SK-N-MC (cell line): ENCODE results near the gene GOLGA6D.
"Not testable (repeated sequence)": the region's sequence is repeated elsewhere in the genome, so short reads cannot be mapped to it uniquely, and the experiment has no call there.

Source experiments
- DNase-seq: peaks from one replicate; pipeline ENCODE4 v3.0.0-alpha.2; 2011; ENCODE audit warnings: low read depth, low spot score
- H3K27ac ChIP-seq: fragments of 200-600 bp; sonication (generic); 2 replicates; pipeline ENCODE4 v1.5.1; 2016; ENCODE audit warnings: mixed run types
- H3K36me3 ChIP-seq: fragments of 200-600 bp; sonication (generic); 2 replicates; pipeline ENCODE4 v1.6.1; 2017; ENCODE audit warnings: antibody characterized with exemption, low read length, mixed read lengths; ENCODE audit not compliant: insufficient read depth
- H3K4me3 ChIP-seq: fragments of 200-600 bp; sonication (generic); 2 replicates; pipeline ENCODE4 v1.5.1; 2016
- H3K9ac ChIP-seq: fragments of 200-600 bp; sonication (generic); 2 replicates; pipeline ENCODE4 v1.8.0; 2017; ENCODE audit warnings: mixed run types, mixed read lengths; ENCODE audit not compliant: insufficient read length
- H3K9me3 ChIP-seq: fragments of 200-600 bp; sonication (generic); 2 replicates; pipeline ENCODE4 v1.6.1; 2017; ENCODE audit warnings: low read depth, mild to moderate bottlenecking, antibody characterized with exemption, low read length, moderate library complexity, mixed read lengths
- EZH2 ChIP-seq: fragments of 200-600 bp; sonication (generic); IDR thresholded peaks from one replicate; pipeline ENCODE4 v1.6.1; 2017; ENCODE audit warnings: antibody characterized with exemption
- FOXP2 ChIP-seq: optimal IDR thresholded peaks from 2 replicates; pipeline ENCODE3; 2011; ENCODE audit warnings: mild to moderate bottlenecking, moderate library complexity; ENCODE audit not compliant: insufficient read depth; ENCODE audit errors: extremely low read length, control extremely low read depth
- POLR2AphosphoS5 ChIP-seq: IDR thresholded peaks from 2 replicates; pipeline ENCODE4 v1.6.1; 2012; ENCODE audit warnings: mild to moderate bottlenecking, low read depth, low read length, borderline replicate concordance

GOLGA6D gene, protein sequence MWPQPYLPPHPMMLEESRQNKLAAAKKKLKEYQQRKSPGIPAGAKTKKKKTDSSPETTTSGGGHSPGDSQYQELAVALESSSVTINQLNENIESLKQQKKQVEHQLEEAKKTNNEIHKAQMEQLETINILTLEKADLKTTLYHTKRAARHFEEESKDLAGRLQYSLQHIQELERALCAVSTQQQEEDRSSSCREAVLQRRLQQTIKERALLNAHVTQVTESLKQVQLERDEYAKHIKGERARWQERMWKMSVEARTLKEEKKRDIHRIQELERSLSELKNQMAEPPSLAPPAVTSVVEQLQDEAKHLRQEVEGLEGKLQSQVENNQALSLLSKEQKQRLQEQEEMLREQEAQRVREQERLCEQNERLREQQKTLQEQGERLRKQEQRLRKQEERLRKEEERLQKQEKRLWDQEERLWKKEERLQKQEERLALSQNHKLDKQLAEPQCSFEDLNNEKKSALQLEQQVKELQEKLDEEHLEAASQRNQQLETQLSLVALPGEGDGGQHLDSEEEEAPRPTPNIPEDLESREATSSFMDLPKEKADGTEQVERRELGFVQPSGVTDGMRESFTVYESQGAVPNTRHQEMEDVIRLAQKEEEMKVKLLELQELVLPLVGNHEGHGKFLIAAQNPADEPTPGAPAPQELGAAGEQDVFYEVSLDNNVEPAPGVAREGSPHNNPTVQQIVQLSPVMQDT

DNA sequence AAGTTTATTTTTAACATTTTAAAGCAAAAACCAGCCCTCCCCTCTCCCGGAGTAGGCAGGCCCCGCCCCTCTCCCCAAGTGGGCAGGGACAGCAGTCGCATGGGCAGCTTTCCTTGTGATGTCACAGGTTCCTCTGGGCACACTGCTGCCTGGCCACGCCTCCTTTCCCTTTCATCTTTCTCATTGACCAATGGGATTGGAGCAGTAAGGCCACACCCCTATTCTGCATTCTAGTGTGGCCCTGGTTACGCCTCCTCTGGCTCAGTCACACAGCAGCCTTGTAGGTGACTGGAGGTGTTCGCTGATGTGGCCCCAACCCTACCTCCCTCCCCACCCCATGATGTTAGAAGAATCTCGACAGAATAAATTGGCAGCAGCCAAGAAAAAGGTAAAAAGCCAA, at the start of gene GOLGA6D:
Gene GOLGA6D (plus strand): TSS at position 264 of the 400 bp plus-strand sequence. CDS start 41 bp downstream, at position 305.
- H3K36me3 ChIP-seq, DNase-seq, H3K9ac ChIP-seq, H3K9me3 ChIP-seq, H3K4me3 ChIP-seq, H3K27ac ChIP-seq: not testable (repeated sequence)

- H3K9ac ChIP-seq, result no peak overlapping the region
- H3K27ac ChIP-seq, result no peak overlapping the region
- no peaks in the 10 kb centered on the region for H3K9me3 ChIP-seq
- H3K4me3 ChIP-seq, result no peak overlapping the region
- TF ChIP-seq EZH2 (no peak), FOXP2 (no peak), POLR2AphosphoS5 (no peak)
- no peaks in the 10 kb centered on the region for H3K36me3 ChIP-seq
- DNase-seq, result no peak
These were observed 49.0 kb upstream of the GOLGA6D start for GRCh38 chr15:75233504-75234190.

- H3K4me3 ChIP-seq, result no peak overlapping the region
These were observed 48.3 kb upstream of the GOLGA6D start for GRCh38 chr15:75234191-75234810.

GRCh38 chr15:75235051-75235673, 47.5 kb upstream of the GOLGA6D start:
- Histone ChIP-seq H3K4me3 (no peak overlapping the region), H3K9me3 (no peaks in the 10 kb centered on the region), H3K27ac (no peak overlapping the region), H3K36me3 (no peaks in the 10 kb centered on the region), H3K9ac (no peak overlapping the region)
- no peak for TF ChIP-seq POLR2AphosphoS5
- TF ChIP-seq EZH2, result no peak
- TF ChIP-seq FOXP2, result no peak
- no peak for DNase-seq

More at GRCh38 chr15:75234191-75234810, 48.3 kb upstream of the GOLGA6D start:
- Histone ChIP-seq H3K27ac (no peak overlapping the region), H3K9me3 (no peaks in the 10 kb centered on the region), H3K9ac (no peak overlapping the region), H3K36me3 (no peaks in the 10 kb centered on the region)
- no peak for TF ChIP-seq POLR2AphosphoS5
- no peak for TF ChIP-seq FOXP2
- no peak for TF ChIP-seq EZH2
- DNase-seq, result no peak

DNA sequence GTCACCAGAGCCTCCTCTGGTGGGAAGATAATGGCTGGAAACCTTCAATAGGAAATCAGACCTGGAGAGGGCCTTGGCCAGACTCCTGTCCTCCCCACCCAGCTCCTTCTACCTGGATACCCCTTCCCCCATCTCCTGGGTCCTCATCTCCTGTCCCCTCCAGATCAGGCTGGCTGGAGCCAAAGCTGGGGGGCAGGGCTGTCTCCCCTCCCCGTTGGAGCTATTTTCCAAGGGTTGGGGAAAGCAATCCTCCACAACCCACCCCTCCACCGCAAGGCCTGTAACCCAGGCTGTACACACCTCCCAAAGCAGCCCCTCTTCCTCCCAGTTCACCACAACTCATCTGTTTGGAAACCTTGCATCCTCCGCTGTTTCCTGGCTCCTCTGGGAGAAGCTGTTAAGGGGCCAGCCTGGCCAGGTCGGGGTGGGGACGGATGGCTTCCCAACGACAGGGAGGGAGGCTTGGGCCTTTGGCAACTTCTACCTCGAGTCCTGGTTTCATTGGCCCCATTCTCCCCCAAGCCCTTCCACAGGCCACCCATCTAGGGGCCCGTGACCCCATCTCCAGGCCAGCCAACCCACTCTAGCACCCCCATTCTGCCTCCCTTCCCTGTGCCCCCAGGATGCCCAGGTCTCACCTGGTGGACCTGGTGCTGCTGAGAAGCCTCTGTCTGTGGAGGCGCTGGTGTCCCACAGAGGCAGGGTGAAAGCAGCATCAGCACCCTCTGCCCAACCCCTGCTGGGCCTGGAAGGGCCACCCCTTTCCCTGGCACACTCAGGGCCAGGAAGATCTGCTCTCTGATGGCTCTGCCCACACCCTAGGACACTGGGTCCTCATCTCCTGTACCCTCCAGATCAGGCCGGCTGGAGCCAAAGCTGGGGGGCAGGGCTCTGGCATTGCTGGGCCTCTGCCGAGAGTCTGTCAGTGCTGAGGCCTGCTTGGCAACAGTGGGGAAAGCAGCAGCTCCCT, 46.6 kb upstream of the GOLGA6D start:
- H3K9me3 ChIP-seq, result no peaks in the 10 kb centered on the region
- no peak overlapping the region for H3K9ac ChIP-seq
- DNase-seq, result no peak
- no peak overlapping the region for H3K4me3 ChIP-seq
- H3K36me3 ChIP-seq, result no peaks in the 10 kb centered on the region
- TF ChIP-seq EZH2 (no peak), POLR2AphosphoS5 (no peak), FOXP2 (no peak)
- H3K27ac ChIP-seq, result no peak overlapping the region

GRCh38 chr15:75237316-75237982, 45.2 kb upstream of the GOLGA6D start:
- TF ChIP-seq POLR2AphosphoS5 (no peak), EZH2 (no peak), FOXP2 (no peak)
- Histone ChIP-seq H3K9ac (no peak overlapping the region), H3K27ac (no peak overlapping the region), H3K9me3 (no peaks in the 10 kb centered on the region), H3K36me3 (no peaks in the 10 kb centered on the region), H3K4me3 (no peak overlapping the region)
- DNase-seq, result no peak

DNA sequence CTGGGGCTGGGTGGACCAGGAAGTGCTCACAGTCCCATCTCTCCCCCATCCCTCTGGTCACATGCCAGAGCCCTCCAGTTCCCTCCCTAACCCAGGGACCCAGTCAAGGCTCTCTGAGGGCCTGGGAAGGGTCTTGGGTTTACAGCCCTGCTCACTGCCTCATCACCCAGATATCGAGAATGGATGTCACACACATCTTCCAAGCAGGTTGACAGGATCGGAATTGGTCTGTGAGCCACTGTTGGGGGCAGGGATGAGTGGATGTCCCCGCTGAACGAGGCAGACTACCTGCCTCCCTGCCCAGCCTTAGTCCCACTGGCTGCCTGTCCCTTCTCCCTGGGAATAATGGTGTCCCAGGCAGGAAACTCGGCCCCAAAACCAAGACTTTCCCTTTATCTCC, 44.5 kb upstream of the GOLGA6D start:
- H3K9me3 ChIP-seq, result no peaks in the 10 kb centered on the region

DNA sequence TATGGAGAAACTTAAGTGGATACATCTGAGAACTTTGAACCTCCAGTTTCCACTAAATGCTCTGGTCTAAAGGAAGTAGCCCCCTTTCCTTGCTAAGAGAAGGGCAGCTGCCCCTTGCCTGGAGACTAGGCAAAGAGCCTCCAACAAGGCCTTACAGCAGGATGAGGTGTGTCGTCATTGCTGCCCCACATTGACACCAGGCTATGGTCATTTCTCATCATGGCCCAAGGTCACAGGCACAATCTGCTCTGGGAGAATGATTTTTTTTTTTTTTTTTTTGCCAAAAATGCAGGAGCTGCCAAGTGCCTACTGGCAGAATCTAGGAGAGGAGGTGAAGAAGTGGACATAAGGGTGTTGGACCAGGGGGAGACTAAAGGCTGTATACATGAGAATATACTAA, 36.9 kb upstream of the GOLGA6D start:
- not testable (repeated sequence) for H3K36me3 ChIP-seq, H3K9me3 ChIP-seq, DNase-seq, H3K9ac ChIP-seq, H3K4me3 ChIP-seq, H3K27ac ChIP-seq

More for the DNA sequence above, 44.5 kb upstream of the GOLGA6D start:
- H3K4me3 ChIP-seq, result no peak overlapping the region
- no peak for DNase-seq
- H3K36me3 ChIP-seq, result no peaks in the 10 kb centered on the region
- H3K9ac ChIP-seq, result no peak overlapping the region
- H3K27ac ChIP-seq, result no peak overlapping the region
- TF ChIP-seq FOXP2 (no peak), EZH2 (no peak), POLR2AphosphoS5 (no peak)

- not testable (repeated sequence) for H3K36me3 ChIP-seq, H3K9me3 ChIP-seq, H3K4me3 ChIP-seq, DNase-seq, H3K27ac ChIP-seq, H3K9ac ChIP-seq
These were observed 33.6 kb upstream of the GOLGA6D start for GRCh38 chr15:75248991-75249390.
